ENCODE results near the gene CNPY1.

CNPY1 gene

DNA sequence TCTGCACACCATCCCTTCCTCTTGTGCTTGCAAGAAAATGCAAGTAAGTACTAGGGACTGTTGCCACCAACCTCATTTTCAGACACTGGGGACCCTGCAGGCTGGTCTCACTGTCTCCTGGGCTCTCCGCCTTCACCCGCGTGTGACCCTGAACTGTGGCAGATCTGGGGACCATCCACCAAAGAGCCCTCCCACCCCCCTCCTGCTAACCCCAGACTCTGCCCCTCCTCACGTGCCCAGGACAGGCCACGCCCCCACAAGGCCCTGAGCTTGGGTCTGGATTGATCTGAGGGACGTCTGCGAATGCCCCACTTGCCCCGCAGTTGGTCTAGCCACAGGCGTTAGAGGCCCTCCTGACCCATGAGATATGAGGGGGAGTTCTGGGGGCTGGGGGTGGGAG lies 8.1 kb downstream of the CNPY1 start:
- H3K4me3 ChIP-seq (ENCODE audit: low read depth, low read length): no peak overlapping the region
- no peak for TF ChIP-seq CTCF (IDR thresholded peaks at IDR 0.05; ENCODE audit: insufficient read depth, low read depth, low read length, missing control alignments)
- no peak for DNase-seq (ENCODE audit: low read depth)

- no peak for TF ChIP-seq CTCF (IDR thresholded peaks at IDR 0.05; ENCODE audit: insufficient read depth, low read depth, low read length, missing control alignments)
- H3K4me3 ChIP-seq (ENCODE audit: low read depth, low read length): no peak overlapping the region
- DNase-seq (ENCODE audit: low read depth): no peak
Measured at GRCh38 chr7:155536451-155536850, 9.9 kb downstream of the CNPY1 start.

- no peak overlapping the region for H3K4me3 ChIP-seq (ENCODE audit: low read depth, low read length)
- no peak for TF ChIP-seq CTCF (IDR thresholded peaks at IDR 0.05; ENCODE audit: insufficient read depth, low read depth, low read length, missing control alignments)
- no peak for DNase-seq (ENCODE audit: low read depth)
Measured at GRCh38 chr7:155534691-155535090, 11.7 kb downstream of the CNPY1 start.

DNA sequence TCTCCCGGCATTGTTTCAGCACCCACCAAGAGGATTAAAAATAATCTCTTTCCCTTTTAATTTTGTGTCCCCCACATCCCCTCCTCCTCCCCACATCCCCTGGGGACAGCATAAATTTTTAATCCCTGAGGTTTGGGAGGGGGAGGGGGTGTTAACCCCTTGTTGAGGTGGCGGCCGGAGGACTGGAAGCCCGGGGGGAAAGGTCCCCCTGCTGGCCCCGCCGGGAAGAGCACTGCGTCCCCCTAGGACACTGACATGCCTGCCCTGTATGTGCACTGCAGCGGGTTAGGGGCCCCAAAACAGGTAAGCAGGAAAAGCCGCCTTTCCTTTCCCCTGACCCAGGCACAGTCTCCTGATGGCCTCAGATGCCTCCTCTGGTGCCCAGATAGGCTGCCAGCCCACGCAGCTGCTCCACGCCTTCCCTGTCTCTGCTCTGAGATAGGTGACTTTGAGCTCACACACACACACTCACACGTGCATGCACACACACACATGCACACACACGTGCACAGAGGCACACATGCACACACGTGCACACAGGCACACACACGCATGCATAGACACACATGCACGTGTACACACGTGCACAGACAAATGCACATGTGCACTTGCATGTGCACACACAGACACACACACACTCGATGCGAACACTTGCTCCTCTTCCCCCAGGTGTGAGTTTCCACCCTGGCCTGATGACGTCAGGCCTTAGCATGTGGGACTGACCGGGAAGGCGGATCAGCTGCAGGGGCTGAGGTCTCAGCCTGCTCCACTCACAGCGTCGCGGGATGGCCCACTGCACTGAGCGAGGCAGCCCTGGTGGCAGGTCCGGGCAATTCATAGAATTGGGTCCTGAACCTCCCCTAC lies 12.3 kb downstream of the CNPY1 start:
- no peak overlapping the region for H3K4me3 ChIP-seq (ENCODE audit: low read depth, low read length)
- TF ChIP-seq CTCF (IDR thresholded peaks at IDR 0.05; ENCODE audit: insufficient read depth, low read depth, low read length, missing control alignments): peak; percentile 64
- peak; percentile 31 for DNase-seq (ENCODE audit: low read depth)

DNA sequence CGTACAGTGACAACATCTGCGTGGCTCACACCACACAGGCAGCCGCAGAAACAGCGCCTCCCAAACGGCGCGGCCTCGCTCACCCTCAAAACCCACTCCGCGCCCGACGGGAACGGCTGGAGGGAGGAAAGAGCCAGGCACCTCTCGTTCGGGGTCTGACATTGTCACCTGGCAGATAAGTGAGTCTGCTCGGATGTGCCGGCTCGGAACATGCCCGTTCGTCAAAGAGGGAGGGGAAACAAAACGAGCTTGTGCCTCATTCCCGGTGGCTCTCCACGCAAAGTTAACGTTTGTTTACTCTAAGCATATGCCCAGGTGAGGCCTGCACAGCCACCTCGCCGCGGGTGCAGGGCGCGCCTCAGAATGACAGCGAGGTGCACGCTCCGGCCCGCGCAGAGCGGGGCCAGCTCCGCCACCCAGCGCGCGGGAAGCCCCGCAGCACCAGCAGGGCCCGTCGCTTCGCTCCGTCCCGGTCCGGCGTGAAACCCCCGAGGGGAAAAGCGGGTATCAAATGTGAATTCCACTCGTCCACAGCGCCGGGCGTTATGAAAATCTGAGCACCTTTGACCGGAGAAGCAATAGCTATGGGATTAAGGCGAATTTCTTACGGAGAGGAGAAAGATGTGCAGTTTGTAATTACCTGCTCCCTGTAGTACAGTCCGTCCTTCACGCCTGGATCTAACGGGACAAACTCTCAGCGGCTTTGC lies 13.1 kb downstream of the CNPY1 start:
- DNase-seq (ENCODE audit: low read depth): no peak
- H3K4me3 ChIP-seq (ENCODE audit: low read depth, low read length): no peak overlapping the region

DNA sequence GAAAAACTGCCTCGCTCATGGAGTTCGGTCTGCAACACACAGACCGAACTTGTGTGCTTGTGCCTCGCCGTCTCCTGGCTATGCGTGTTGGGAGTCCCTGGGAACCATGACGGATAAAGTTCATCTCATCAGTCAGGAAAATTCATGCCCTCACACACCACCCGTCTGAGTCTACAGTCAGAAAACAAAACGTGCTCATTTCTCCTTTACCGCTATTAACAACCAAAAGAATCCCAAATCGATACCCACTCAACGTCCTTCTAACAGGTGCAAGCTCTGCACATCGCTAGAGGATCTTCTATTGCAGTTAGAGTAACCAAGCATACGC lies 13.6 kb downstream of the CNPY1 start:
- TF ChIP-seq CTCF (IDR thresholded peaks at IDR 0.05; ENCODE audit: insufficient read depth, low read depth, low read length, missing control alignments): no peak
- DNase-seq (ENCODE audit: low read depth): no peak
- no peak overlapping the region for H3K4me3 ChIP-seq (ENCODE audit: low read depth, low read length)

More for the DNA sequence above, 13.1 kb downstream of the CNPY1 start:
- no peak for TF ChIP-seq CTCF (IDR thresholded peaks at IDR 0.05; ENCODE audit: insufficient read depth, low read depth, low read length, missing control alignments)

All from GM12865 (cell line).